ENCODE measurements around the gene GNG12.
"Not testable (repeated sequence)": the region's sequence is repeated elsewhere in the genome, so short reads cannot be mapped to it uniquely, and the experiment has no call there.

The GNG12 gene

GRCh38 chr1:67735806-67736627 lies 97.2 kb downstream of the GNG12 start:
- DNase-seq (ENCODE audit: low spot score) (peak; percentile 84), FAIRE-seq (peak; percentile 79)

GRCh38 chr1:67735206-67735605 lies 98.1 kb downstream of the GNG12 start:
- FAIRE-seq (no peak), DNase-seq (ENCODE audit: low spot score) (no peak)

GRCh38 chr1:67734323-67734690 lies 99.0 kb downstream of the GNG12 start:
- no peak for DNase-seq (ENCODE audit: low spot score)
- FAIRE-seq = no peak

- FAIRE-seq = no peak
- DNase-seq (ENCODE audit: low spot score) = no peak
Measured at GRCh38 chr1:67733681-67734322, 99.5 kb downstream of the GNG12 start.

GRCh38 chr1:67732750-67733151 lies 100.5 kb downstream of the GNG12 start:
- FAIRE-seq (no peak), DNase-seq (ENCODE audit: low spot score) (no peak)

GRCh38 chr1:67731322-67731721 lies 101.9 kb downstream of the GNG12 start:
- no peak for DNase-seq (ENCODE audit: low spot score)
- FAIRE-seq = no peak

- DNase-seq (ENCODE audit: low spot score); FAIRE-seq: not testable (repeated sequence)
Measured at GRCh38 chr1:67730312-67730711, 103.0 kb downstream of the GNG12 start.

- DNase-seq (ENCODE audit: low spot score) (no peak), FAIRE-seq (no peak)
Measured at GRCh38 chr1:67729872-67730271, 103.4 kb downstream of the GNG12 start.

- DNase-seq (ENCODE audit: low spot score) (peak; percentile 60), FAIRE-seq (peak; percentile 40)
Measured at GRCh38 chr1:67726224-67726623, 107.0 kb downstream of the GNG12 start.

- FAIRE-seq (peak; percentile 98), DNase-seq (ENCODE audit: low spot score) (peak; percentile 92)
Measured at GRCh38 chr1:67724928-67725560, 108.2 kb downstream of the GNG12 start.

GRCh38 chr1:67723620-67724019 lies 109.6 kb downstream of the GNG12 start:
- peak; percentile 91 for FAIRE-seq
- DNase-seq (ENCODE audit: low spot score) = peak; percentile 85

GRCh38 chr1:67723126-67723525 lies 110.1 kb downstream of the GNG12 start:
- FAIRE-seq (no peak), DNase-seq (ENCODE audit: low spot score) (no peak)

GRCh38 chr1:67722292-67722944 lies 110.8 kb downstream of the GNG12 start:
- no peak for DNase-seq (ENCODE audit: low spot score)
- no peak for FAIRE-seq

- DNase-seq (ENCODE audit: low spot score) = no peak
- FAIRE-seq = no peak
Measured at GRCh38 chr1:67721650-67722291, 111.5 kb downstream of the GNG12 start.

- DNase-seq (ENCODE audit: low spot score) (no peak), FAIRE-seq (no peak)
Measured at GRCh38 chr1:67721112-67721511, 112.2 kb downstream of the GNG12 start.

GRCh38 chr1:67719329-67720196 lies 113.7 kb downstream of the GNG12 start:
- FAIRE-seq (no peak), DNase-seq (ENCODE audit: low spot score) (no peak)

- FAIRE-seq = no peak
- DNase-seq (ENCODE audit: low spot score) = peak; percentile 41
Measured at GRCh38 chr1:67717876-67718275, 115.4 kb downstream of the GNG12 start.

GRCh38 chr1:67716800-67717199 lies 116.5 kb downstream of the GNG12 start:
- FAIRE-seq (no peak), DNase-seq (ENCODE audit: low spot score) (no peak)

- no peak for FAIRE-seq
- no peak for DNase-seq (ENCODE audit: low spot score)
Measured at GRCh38 chr1:67715819-67716218, 117.4 kb downstream of the GNG12 start.

GRCh38 chr1:67713057-67713846 lies 120.0 kb downstream of the GNG12 start:
- FAIRE-seq (peak; percentile 85), DNase-seq (ENCODE audit: low spot score) (peak; percentile 82)
